Measurements from ENCODE around the gene KIF4B.

The KIF4B gene

DNA sequence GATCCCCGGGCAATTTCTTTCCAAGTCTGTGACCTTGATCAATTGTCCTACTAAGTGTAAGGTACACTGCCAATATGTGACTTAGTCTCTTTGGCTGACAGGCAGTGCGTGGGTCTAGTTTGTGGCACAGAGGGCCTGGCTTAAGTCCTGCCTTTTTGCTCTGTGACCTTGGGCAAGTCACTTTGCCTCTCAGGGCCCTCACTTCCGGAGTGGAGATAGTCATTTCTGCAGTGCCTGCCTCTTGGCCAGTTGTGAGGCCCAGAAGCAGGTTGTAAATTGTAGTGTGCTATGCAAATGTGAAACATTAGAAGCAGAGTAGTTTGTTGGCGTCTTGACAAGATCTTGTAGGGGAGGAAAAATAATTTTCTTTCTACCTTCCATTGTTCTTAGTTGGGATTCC, 39.0 kb downstream of the KIF4B start:
- Mint-ChIP-seq H3K27me3 (peaks cover 0 to 4% of the 10 kb centered on the region in 2 donors), H3K4me3 (no peak overlapping the region), H3K27ac (no peak overlapping the region), H3K36me3 (no peaks in the 10 kb centered on the region), H3K4me1 (no peaks in the 10 kb centered on the region), H3K9me3 (no peaks in the 10 kb centered on the region)
- ATAC-seq (replicated peaks), result no peak
- DNase-seq, result no peak

DNA sequence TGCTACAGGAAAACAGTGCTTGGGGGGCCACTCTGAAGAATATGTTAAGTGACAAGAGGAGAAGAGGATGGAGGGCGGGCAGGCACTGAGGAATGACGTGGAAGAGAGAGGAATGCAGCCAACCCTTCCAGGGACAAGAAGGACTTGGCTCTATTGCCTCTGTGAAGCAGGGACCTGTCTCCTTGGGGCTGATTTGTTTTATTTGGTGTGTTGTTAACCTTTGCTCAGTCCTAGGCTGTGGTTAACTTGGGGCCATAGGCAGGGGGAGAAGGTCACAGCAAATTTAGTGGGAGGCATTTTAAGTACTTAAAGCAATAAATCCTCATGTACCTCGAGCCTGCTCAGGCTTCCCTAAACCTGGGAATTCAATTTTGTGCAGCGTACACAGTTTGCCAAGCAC, 39.9 kb downstream of the KIF4B start:
- no peak overlapping the region for H3K4me3 Mint-ChIP-seq
- no peak overlapping the region for H3K27ac Mint-ChIP-seq
- no peaks in the 10 kb centered on the region for H3K4me1 Mint-ChIP-seq
- no peak for DNase-seq
- ATAC-seq (replicated peaks), result no peak
- H3K9me3 Mint-ChIP-seq, result no peaks in the 10 kb centered on the region
- H3K36me3 Mint-ChIP-seq, result no peaks in the 10 kb centered on the region
- peaks cover 0 to 4% of the 10 kb centered on the region in 2 donors for H3K27me3 Mint-ChIP-seq

DNA sequence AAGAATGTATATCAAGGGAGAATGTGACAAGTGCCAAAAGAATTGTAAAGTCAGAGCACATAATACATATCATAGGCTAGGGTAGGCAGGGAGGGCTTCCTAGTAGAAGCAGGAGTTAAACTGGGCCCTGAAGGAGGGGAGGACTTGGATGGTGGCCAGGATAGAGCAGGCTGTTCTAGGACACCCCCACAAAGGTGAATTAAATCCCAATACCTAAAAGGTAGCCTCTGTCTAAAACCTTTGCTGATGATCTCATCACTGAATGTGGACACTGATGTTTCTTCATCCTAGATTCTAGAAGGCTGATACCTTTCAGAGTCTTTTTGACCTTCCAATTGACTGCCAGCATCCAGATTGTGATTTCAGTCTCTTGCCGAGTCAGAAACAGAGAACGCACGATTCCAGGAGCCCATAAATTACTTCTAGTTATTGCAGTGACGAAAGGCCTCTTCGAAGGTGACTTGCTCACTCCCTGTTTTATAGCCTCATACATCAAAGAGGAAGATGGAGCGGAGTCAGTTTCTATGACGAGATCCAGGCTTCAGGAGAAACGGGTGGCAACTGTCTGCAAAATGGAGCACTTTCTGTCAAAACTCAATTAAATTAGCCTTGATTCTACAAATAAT, 43.2 kb downstream of the KIF4B start:
- DNase-seq (no peak), ATAC-seq (replicated peaks) (no peak)
- Mint-ChIP-seq H3K27me3 (peaks cover 4 to 5% of the 10 kb centered on the region in 2 donors), H3K27ac (no peak overlapping the region), H3K36me3 (no peaks in the 10 kb centered on the region), H3K9me3 (peaks cover 0 to 2% of the 10 kb centered on the region in 2 donors), H3K4me3 (no peak overlapping the region), H3K4me1 (no peaks in the 10 kb centered on the region)

DNA sequence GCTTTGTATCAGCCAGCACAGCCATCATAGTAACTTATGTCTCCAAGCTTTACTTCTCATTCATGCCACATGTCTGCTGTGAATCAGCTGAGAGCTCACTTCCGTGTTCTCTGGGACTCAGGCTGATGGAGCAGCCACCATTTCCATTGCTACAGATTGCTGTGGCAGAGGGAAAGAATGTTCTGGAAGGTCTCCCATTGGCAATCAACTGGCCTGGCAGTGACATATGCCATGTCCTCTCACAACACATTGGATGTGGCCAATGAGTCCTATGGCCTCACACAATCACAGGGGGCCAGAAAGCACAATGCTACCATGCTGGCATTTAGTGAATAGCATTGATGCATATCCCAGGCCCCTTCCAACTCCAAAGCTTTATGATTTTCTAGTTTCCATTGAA, 44.1 kb downstream of the KIF4B start:
- Mint-ChIP-seq H3K9me3 (peaks cover 0 to 2% of the 10 kb centered on the region in 2 donors), H3K4me3 (no peak overlapping the region), H3K36me3 (no peaks in the 10 kb centered on the region), H3K4me1 (no peaks in the 10 kb centered on the region), H3K27me3 (peaks cover 4 to 5% of the 10 kb centered on the region in 2 donors), H3K27ac (no peak overlapping the region)
- ATAC-seq (replicated peaks) (no peak), DNase-seq (no peak)

DNA sequence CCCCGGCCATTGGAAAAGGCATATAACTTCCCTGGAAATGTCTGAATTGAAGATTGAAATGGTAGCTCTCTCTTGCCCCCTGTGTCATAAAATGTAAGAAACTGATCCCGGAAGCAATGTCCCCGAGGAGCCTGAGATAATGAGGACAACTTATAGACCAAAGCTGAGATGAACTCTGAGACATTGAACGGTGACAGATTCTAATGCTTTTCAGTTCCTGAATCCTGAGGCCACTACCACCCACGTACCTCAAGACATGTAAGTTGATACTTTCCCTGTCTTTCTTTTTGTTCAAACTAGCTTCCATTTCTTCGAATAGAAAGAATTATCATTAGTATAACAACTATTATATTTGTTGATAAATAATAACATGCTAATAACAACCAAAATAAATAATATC, 51.0 kb downstream of the KIF4B start:
- ATAC-seq (replicated peaks), result peak; percentile 71 to 76
- DNase-seq, result no peak
- H3K9me3 Mint-ChIP-seq, result peaks cover 0 to 2% of the 10 kb centered on the region in 2 donors
- H3K4me3 Mint-ChIP-seq, result no peak overlapping the region
- H3K27me3 Mint-ChIP-seq, result peaks cover 4 to 10% of the 10 kb centered on the region in 2 donors
- H3K36me3 Mint-ChIP-seq, result no peaks in the 10 kb centered on the region
- H3K27ac Mint-ChIP-seq, result no peak overlapping the region
- peaks cover 0 to 2% of the 10 kb centered on the region in 2 donors for H3K4me1 Mint-ChIP-seq

DNA sequence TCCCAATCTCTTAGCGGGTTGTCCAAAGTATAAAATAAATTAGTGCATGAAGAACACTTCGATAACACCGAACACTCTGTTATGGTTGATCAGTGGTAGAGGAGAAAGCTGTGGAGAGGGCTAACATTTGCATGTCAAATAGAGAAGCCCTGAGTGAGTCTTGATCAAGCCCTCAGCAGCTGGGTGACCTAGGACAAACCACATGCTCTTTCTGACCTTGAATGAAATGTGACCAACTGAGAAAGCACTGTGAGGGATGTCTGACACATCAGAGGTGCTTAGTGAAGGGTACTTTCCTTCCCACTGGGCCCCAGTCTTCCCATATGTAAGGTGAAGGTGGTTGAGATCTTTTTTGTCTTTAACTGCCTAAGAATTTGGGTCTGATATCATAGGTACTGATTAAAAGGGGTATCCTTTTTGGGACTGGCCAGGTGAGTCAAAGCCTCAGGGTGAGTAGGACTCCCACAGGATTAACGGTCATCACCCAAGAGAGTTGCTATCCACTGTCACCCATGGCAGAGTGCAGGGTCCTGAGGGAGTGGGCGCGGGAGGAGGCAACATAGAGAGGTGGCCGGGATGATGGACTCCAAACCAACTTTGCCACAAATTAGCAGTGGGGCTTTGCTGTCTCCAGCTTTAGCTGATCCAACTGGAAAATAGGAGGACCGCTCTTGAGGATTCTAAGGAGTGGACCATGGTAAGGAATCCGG, 53.5 kb downstream of the KIF4B start:
- Mint-ChIP-seq H3K9me3 (no peaks in the 10 kb centered on the region), H3K36me3 (no peaks in the 10 kb centered on the region), H3K27ac (no peak overlapping the region), H3K4me3 (no peak overlapping the region), H3K27me3 (peaks cover 4 to 5% of the 10 kb centered on the region in 2 donors), H3K4me1 (peaks cover 0 to 2% of the 10 kb centered on the region in 2 donors)
- ATAC-seq (replicated peaks) (no peak), DNase-seq (no peak)

Data from stimulated activated naive B cell treated with anti-CD40 and anti-IgM and Interleukin-4, amounts not matched to agents 10 μg/mL and 1 μg/mL and 100 μg/mL, for 72 hours (primary cell).